Measurements from ENCODE around the gene AIG1. TPM values are rescaled to one million over a fixed set of nuclear protein-coding genes. Genes with fewer than 3 reads are reported as not detected.

Gene AIG1
- polyA plus RNA-seq, 1 of the 3 experiments (the other 2 are of a cell fraction): 36.8 TPM

DNA sequence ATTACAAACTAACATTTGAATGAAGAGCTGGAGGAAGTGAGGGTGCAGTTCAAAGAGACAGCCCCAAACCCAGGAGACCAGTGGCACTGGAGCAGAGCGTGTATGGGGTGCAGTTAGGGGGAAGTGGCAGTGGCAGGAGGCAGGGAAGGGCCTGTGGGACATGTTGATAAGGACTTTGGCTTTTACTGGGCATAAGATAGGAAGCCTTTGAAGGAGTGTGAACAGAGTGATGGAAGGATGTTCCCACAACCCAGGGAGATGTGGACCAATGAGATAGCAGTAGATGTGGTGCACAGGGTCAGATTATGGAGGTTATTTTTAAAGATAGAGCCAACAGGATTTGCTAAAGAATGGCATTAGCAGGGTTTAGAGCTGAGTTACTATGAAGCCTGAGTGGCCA is 56.4 kb downstream of the AIG1 start:
- Histone ChIP-seq H2AFZ (ENCODE audit: low read depth) (no peak overlapping the region), H4K20me1 (ENCODE audit: insufficient read depth) (no peaks in the 10 kb centered on the region), H3K9me3 (no peaks in the 10 kb centered on the region; the same call in 1 of the 2 replicates), H3K4me1 (ENCODE audit: control insufficient read depth in 1 of 2, insufficient read depth in 2 of 2, low read depth in 1 of 2, low read length in 1 of 2) (no peaks in the 10 kb centered on the region), H3K9ac (no peak overlapping the region), H3K4me2 (no peak overlapping the region), H3K4me3 (ENCODE audit: low read depth in 2 of 2, low read length in 1 of 2) (no peak overlapping the region), H3K27ac (ENCODE audit: low read depth in 2 of 2, low read length in 1 of 2) (no peak overlapping the region), H3K79me2 (ENCODE audit: insufficient read depth) (no peaks in the 10 kb centered on the region), H3K9me2 (no peaks in the 10 kb centered on the region), H3K27me3 (ENCODE audit: insufficient read depth) (no peaks in the 10 kb centered on the region), H3K36me3 (replicated peaks in 1 of 2; ENCODE audit: control insufficient read depth in 1 of 2, insufficient read depth in 2 of 2, low read length in 1 of 2) (no peaks in the 10 kb centered on the region), H3F3A (replicated peaks; ENCODE audit: insufficient read depth) (no peaks in the 10 kb centered on the region)
- POLR2A ChIA-PET: no interaction called here
- CTCF ChIA-PET: no interaction called here
- TF ChIP-seq FOSL2 (IDR thresholded peaks at IDR 0.05; ENCODE audit: borderline replicate concordance, low read depth): no peak
- no peak for TF ChIP-seq GABPA (IDR thresholded peaks at IDR 0.05; ENCODE audit: low read depth)
- WGBS (ENCODE audit: low lambda C conversion rate): 86% methylated on average over 1 of the region's 1 CpG
- no peak for DNase-seq

DNA sequence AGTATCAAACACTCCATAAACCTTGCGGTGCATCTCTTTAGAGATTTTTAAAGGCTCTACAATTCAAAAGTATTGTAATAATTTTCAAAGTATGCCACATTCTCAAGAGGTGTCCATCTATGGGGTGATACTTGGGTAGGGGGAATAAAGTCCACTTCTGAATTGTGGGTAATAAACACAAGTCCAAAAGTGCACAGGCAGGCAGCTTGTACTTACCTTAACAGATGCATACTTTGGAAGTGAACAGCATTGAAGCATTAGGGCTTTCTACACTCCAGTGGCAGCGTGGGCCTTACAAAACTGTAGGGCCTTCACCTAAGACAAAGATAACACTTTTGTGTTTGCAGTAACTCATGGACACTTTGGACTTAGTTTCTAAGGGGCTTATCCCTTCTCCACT is 58.6 kb downstream of the AIG1 start:
- 100% methylated on average over 2 of the region's 2 CpGs for WGBS (ENCODE audit: low lambda C conversion rate)
- ChIA-PET POLR2A (no interaction called here), CTCF (no interaction called here)

DNA sequence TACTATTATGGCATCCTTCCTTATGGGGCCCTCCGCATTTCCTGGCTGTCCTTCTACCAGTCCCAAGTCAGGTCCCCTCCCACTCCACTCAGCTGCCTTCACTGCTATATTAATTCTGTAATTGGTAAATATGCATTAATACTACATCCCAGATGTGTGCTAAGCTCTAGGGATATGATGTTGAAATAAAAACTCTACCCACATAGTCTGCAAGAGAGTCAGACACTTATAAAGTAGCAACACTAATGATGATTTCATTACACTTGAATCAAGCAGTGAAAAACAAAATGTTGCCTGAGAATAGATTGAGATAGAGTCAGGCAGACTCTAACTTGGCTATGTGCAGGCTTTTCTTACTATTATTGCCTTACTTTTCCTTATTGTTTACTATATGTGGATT is 62.4 kb downstream of the AIG1 start:
- Histone ChIP-seq H2AFZ (ENCODE audit: low read depth) (no peak overlapping the region), H3F3A (replicated peaks; ENCODE audit: insufficient read depth) (peaks cover 7% of the 10 kb centered on the region), H3K4me2 (no peak overlapping the region), H3K27ac (ENCODE audit: low read depth in 2 of 2, low read length in 1 of 2) (no peak overlapping the region), H3K36me3 (replicated peaks in 1 of 2; ENCODE audit: control insufficient read depth in 1 of 2, insufficient read depth in 2 of 2, low read length in 1 of 2) (no peaks in the 10 kb centered on the region), H3K4me3 (ENCODE audit: low read depth in 2 of 2, low read length in 1 of 2) (no peak overlapping the region), H3K9me3 (no peaks in the 10 kb centered on the region; the same call in 1 of the 2 replicates), H3K27me3 (ENCODE audit: insufficient read depth) (no peaks in the 10 kb centered on the region), H3K4me1 (ENCODE audit: control insufficient read depth in 1 of 2, insufficient read depth in 2 of 2, low read depth in 1 of 2, low read length in 1 of 2) (peaks cover 0 to 3% of the 10 kb centered on the region in 2 experiments; a peak in 2 of 4 replicates), H3K9me2 (no peaks in the 10 kb centered on the region), H3K79me2 (ENCODE audit: insufficient read depth) (no peaks in the 10 kb centered on the region), H4K20me1 (ENCODE audit: insufficient read depth) (no peaks in the 10 kb centered on the region), H3K9ac (no peak overlapping the region)
- ChIA-PET POLR2A (no interaction called here), CTCF (no interaction called here)
- no peak for TF ChIP-seq EZH2phosphoT487 (IDR thresholded peaks at IDR 0.05; ENCODE audit: borderline replicate concordance, low read depth)
- TF ChIP-seq SIN3A (IDR thresholded peaks at IDR 0.05; ENCODE audit: borderline replicate concordance, low read depth, low read length): no peak
- TF ChIP-seq RCOR1 (IDR thresholded peaks at IDR 0.05; ENCODE audit: low read length): no peak
- TF ChIP-seq RXRA (IDR thresholded peaks at IDR 0.05; ENCODE audit: borderline replicate concordance, low read depth): no peak
- TF ChIP-seq TAF1 (IDR thresholded peaks at IDR 0.05; ENCODE audit: borderline replicate concordance, low read depth, low read length): no peak
- TF ChIP-seq, protein P1, sequence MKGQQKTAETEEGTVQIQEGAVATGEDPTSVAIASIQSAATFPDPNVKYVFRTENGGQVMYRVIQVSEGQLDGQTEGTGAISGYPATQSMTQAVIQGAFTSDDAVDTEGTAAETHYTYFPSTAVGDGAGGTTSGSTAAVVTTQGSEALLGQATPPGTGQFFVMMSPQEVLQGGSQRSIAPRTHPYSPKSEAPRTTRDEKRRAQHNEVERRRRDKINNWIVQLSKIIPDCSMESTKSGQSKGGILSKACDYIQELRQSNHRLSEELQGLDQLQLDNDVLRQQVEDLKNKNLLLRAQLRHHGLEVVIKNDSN (IDR thresholded peaks at IDR 0.05; ENCODE audit: borderline replicate concordance, low read depth): no peak
- no peak for TF ChIP-seq GATA2 (CRISPR knock-in tag; IDR thresholded peaks at IDR 0.05)
- DNase-seq: no peak
- WGBS (ENCODE audit: low lambda C conversion rate): 93% methylated on average over 1 of the region's 1 CpG

More for the DNA sequence above, 58.6 kb downstream of the AIG1 start:
- DNase-seq: no peak
- TF ChIP-seq, protein P1 (IDR thresholded peaks at IDR 0.05; ENCODE audit: borderline replicate concordance, low read depth): no peak
- TF ChIP-seq FOXJ3 (CRISPR knock-in tag; IDR thresholded peaks at IDR 0.05): no peak
- no peak for TF ChIP-seq POLR2AphosphoS5 (IDR thresholded peaks at IDR 0.05; ENCODE audit: low read depth, low read length)
- TF ChIP-seq CHD2 (IDR thresholded peaks at IDR 0.05; ENCODE audit: low read length, partially characterized antibody): no peak
- TF ChIP-seq FOXM1 (IDR thresholded peaks at IDR 0.05; ENCODE audit: low read depth): no peak
- Histone ChIP-seq H3K36me3 (replicated peaks in 1 of 2; ENCODE audit: control insufficient read depth in 1 of 2, insufficient read depth in 2 of 2, low read length in 1 of 2) (no peaks in the 10 kb centered on the region), H3K9me3 (no peaks in the 10 kb centered on the region; the same call in 1 of the 2 replicates), H4K20me1 (ENCODE audit: insufficient read depth) (no peaks in the 10 kb centered on the region), H3K9me2 (no peaks in the 10 kb centered on the region), H3K79me2 (ENCODE audit: insufficient read depth) (no peaks in the 10 kb centered on the region), H3K27ac (ENCODE audit: low read depth in 2 of 2, low read length in 1 of 2) (no peak overlapping the region), H3K9ac (no peak overlapping the region), H3K4me2 (no peak overlapping the region), H3K27me3 (ENCODE audit: insufficient read depth) (no peaks in the 10 kb centered on the region), H3F3A (replicated peaks; ENCODE audit: insufficient read depth) (no peaks in the 10 kb centered on the region), H3K4me3 (ENCODE audit: low read depth in 2 of 2, low read length in 1 of 2) (no peak overlapping the region), H3K4me1 (ENCODE audit: control insufficient read depth in 1 of 2, insufficient read depth in 2 of 2, low read depth in 1 of 2, low read length in 1 of 2) (no peaks in the 10 kb centered on the region), H2AFZ (ENCODE audit: low read depth) (no peak overlapping the region)
